ENCODE results near the gene N4BP2.
"Not testable (repeated sequence)": the region's sequence is repeated elsewhere in the genome, so short reads cannot be mapped to it uniquely, and the experiment has no call there.

N4BP2 gene

DNA sequence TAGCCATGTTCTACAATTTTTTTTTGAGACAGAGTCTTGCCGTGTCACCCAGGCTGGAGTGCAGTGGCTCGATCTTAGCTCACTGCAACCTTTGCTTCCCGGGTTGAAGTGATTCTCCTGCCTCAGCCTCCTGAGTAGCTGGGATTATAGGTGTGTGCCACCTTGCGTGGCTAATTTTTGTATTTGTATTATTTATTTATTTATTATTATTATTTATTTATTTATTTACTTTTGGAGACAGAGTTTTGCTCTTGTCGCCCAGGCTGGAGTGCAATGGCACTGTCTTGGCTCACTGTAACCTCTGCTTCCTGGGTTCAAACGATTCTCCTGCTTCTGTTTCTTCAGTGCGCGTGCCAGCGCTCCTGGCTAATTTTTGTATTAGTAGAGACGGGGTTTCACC is 36.8 kb downstream of the N4BP2 start:
- not testable (repeated sequence) for DNase-seq

DNA sequence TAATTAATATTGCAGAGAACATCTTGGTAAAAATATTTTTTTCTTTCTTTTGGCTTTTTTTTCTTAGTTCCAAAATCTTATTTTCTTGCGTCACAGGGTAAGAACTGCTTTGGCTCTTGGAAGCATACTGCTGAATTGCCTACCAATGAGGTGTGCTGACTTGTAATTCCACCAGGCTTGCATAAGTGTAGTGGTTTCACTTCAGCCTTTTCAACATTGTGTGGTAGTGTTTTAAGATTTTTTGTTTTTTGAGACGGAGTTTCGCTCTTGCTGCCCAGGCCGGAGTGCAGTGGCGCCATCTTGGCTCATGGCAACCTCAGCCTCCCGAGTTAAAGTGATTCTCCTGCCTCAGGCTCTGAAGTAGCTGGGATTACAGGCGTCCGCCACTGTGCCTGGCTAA is 42.4 kb downstream of the N4BP2 start:
- DNase-seq, result no peak

DNA sequence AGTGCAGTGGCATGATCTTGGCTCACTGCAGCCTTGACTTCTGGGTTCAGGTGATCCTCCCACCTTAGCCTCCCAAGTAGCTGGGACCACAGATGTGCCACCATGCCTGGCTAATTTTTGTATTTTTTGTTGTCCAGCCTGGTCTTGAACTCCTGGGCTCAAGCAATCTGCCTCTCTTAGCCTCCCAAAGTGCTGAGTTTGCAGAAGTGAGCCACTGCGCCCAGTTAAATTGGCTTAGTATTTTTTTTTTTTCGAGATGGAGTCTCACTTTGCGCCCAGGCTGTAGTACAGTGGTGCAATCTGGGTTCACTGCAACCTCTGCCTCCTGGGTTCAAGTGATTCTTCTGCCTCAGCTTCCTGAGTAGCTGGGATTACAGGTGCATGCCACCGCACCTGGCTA is 50.5 kb downstream of the N4BP2 start:
- not testable (repeated sequence) for DNase-seq

DNA sequence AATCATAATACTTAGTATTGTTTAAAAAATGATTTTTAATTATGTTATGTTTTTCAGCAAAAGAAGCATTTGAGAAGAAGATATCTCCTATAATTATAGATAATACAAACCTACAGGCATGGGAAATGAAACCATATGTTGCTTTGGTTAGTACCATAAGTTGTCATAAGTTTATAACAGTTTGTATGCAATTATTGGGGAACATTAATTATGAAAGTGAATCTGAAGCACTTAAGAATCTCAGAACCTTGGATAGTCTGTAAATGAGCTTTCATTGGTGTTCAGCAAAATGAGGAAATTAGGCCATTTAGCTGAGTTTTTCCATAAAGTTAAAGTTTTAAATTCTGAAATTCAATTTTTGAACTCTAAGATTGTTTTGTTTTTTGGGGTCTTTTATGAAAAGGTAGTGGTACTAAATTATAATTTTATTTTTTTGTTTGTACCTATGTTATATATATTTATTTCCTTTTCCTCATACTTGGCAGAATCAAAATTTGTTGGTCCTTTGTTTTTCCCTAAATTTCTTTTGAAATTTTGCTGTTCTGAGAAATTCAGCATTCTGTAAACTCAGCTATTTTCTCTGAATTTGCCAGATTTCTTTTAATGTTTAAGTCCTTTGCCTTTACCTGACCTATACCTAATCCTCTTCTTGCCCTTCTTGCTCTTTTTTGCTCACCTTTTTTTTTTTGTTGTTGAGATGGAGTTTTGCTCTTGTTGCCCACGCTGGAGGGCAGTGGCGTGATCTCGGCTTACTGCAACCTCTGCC is 55.6 kb downstream of the N4BP2 start:
- no peak for DNase-seq

DNA sequence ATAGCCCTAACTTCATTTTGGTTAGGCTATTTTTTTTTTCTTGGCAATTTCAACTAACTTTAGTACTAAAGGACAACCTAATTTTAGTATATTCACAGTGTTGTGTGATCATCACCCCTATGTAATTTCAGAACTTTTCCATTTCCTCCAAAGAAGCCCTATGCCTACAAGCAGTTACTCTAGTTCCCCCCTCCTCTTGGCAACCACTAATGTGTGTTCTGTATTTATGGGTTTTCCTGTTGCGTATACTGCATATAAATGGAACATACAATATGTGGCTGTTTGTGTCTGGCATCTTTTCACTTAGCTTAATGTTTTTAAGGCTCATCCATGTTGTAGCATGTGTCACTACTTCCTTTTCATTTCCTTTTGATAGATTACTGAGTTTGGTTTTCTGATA is 57.6 kb downstream of the N4BP2 start:
- no peak for DNase-seq

DNA sequence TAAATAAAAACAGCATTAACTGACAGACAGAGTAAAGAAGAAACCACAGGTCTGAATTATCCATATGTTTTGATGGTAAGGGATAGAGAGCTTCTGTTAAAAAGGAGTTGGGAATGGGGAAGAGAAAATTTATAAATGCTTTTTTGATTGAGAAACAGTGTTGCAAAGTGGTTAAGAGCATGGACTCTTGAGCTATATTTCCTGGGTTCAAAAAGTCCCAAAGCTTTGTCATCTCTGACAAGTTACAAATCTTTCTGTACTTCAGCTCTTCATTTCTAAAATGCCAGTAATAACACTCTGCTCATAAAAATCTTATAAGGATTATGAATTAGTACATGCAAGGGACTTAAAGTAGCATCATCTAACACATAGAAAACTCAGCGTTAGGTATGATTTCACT is 62.2 kb downstream of the N4BP2 start:
- no peak for DNase-seq

DNA sequence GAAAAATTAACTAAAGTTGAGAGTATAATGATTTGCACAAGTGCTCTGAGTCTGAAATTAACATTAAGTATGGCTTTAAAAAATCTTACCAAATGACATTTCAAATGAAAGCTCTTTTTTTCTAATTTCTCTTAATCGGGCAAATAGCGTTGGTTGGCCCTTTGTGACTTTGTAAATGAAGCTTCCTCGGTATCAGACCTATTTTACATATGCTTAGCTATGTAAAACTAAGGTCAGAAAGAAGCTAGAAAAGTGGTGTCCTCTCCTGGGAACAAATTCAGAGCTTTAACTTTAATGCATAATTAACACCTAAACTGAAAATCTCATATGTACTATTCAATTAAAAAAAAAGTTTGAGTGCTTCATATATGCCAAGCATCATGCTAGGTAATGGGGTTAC is 62.7 kb downstream of the N4BP2 start:
- DNase-seq, result no peak

DNA sequence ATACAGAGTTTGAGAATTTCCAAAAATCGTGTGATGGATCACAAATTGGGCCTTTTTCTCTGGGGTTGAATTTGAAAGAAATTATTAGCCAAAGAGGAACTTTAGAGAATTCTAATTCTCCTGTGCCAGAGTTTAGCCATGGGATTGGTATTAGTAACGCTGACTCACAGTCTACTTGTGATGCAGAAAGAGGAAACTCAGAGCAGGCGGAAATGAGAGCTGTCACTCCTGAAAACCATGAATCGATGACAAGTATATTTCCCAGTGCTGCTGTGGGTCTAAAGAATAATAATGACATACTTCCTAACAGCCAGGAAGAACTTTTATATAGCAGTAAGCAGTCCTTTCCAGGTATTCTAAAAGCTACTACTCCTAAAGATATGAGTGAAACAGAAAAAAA is 64.9 kb downstream of the N4BP2 start:
- peak in 1 of 2 experiments; percentile 3 for DNase-seq

DNA sequence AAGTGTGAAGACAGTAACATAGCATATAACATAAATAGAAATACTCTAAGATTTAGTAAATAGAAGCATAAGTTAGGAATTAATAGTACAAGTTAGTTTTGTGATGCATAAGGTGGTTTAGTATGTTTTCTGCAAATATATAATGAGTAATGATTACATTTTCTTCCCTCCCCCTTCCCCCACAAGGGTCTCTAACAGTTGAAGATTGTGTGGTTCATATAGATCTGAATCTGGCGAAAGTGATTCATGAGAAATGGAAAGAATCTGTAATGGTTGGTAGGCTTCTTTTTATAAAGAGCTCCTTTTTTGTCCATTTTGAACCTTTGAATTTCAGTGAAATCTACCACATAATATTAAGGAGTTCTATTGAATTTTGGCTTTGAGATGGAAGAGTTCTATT is 66.3 kb downstream of the N4BP2 start:
- DNase-seq, result no peak

DNA sequence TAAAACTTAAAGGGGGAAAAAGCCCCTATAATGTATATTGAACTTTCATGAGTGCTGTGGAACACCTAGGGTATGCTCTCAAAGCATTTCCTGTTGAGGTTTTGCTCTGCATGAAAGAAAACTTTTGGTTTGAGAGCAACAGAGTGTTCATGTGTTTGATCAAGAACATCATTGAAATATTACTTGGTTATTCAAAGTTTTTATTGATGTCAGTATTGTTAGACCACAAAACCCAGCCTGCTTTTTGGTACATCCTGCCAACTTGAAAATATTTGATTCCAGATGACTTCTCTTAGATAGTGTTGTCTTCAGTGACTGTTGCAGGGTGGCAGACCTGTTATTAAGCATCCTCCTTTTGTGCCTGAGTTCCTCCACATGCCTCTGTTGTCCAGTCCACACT is 68.0 kb downstream of the N4BP2 start:
- no peak for DNase-seq

DNA sequence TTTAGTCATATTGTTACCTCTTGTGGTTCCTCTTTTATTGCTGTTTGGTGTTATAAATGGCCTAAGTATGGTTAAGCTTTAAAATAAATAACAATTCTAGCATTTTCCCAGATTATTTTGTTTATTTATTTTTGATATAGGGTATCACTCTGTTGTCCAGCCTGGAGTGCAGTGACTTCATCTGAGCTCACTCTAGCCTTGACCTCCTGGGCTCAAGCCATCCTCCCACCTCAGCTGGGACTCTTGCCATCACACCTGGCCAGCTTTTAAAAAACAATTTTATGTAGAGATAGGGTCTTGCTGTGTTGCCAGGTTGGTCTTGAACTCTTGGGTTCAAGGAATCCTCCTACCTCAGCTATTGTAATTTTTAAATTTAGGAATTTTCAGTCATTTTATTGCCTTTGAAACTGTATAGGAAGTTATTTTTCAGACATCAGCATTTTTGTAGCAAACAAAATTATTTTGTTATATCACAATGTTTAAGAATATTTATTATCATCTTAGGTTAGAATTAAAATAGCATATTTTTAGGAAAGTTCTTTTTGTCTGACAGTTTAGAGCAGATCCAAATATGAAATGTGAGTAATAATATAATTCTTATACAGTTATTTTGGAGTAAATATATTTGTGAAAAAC is 73.9 kb downstream of the N4BP2 start:
- no peak for DNase-seq

DNA sequence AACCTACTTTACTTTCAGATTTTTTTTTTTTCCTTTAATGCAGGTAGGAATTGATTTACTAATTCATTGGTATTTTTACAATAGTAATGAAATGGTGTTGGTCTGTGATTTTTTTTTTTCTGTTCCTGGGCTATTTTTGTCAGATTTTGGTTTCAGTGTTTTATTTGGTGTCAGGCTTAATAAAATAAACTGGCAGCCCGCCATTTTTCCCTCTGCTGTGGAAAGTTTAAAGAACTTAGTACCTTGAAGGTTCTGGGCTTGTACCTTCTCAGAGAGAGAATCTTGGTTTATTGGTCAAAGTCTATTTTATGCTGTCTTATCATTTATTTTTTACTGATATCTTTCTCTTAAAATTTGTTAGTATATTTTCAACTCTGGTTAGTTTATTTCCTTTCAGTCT is 76.2 kb downstream of the N4BP2 start:
- DNase-seq, result no peak

DNA sequence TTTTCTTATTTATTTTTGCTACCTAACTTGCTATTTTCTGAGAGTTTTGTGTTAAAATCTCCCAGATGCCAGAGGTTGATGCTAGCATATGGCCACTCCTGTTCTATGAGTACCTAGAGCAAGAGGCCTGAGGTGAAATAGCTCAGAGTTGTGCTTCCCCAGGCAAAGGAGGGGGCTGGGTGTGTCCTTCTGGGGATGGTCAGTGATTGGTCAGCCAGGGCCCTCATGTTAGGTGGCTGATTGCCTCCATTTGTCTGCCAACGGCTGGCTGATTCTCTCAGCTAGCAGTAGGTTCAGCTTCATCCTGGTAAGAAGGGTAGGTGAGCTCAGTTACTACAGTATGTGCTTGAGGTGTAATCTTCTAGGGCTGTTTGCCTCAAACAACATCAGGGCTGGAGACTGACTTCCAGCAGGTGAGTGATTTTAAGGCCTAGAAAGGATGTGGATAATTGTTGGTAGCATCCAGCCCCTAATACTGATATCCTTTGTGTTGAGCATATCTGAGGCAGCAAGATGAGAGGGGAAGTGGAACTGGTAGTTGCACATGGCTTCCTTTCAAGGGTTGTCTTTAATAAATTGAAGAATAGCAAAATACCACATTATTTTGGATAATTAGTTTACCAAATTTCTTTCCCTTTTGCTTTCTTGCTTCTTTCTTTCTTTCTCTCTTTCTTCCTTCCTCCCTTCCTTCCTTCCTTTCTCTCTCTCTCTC is 77.7 kb downstream of the N4BP2 start:
- no peak for DNase-seq

DNA sequence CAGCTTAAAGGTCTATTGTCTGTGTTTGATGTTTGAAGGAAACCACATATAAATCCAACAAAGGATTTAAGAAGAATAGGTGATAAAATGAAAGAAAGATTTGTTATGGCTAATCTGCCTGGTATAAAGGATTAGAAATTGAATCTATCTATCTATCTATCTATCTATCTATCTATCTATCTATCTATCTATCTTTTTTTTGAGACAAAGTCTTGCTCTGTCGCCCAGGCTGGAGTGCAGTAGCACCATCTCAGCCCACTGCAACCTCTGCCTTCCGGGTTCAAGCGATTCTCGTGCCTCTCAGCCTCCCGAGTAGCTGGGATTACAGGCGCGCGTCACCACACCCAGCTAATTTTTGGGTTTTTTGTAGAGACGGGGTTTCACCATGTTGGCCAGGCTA is 79.6 kb downstream of the N4BP2 start:
- DNase-seq, result not testable (repeated sequence)

DNA sequence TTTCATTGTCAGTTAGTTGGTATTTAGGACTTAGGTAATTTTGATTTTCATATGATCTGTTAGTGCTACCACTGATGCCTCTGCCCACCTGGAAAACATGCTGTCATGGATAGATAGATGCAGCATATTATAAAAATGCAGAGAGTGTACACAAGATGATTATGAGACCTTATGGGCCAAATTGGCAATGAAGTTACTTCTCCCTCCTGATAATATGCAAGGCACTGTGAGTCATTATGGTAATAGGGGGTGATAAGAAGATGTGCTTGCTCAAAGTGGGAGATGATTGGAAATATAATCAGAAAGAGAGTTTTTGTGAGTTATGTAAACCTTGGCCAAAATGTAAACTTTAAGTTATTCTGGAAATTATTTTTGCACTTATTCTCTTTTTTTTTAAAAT is 83.5 kb downstream of the N4BP2 start:
- DNase-seq, result no peak

DNA sequence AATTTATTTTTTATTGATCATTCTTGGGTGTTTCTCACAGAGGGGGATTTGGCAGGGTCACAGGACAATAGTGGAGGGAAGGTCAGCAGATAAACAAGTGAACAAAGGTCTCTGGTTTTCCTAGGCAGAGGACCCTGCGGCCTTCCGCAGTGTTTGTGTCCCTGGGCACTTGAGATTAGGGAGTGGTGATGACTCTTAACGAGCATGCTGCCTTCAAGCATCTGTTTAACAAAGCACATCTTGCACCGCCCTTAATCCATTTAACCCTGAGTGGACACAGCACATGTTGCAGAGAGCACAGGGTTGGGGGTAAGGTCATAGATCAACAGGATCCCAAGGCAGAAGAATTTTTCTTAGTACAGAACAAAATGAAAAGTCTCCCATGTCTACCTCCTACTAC is 83.9 kb downstream of the N4BP2 start:
- not testable (repeated sequence) for DNase-seq

DNA sequence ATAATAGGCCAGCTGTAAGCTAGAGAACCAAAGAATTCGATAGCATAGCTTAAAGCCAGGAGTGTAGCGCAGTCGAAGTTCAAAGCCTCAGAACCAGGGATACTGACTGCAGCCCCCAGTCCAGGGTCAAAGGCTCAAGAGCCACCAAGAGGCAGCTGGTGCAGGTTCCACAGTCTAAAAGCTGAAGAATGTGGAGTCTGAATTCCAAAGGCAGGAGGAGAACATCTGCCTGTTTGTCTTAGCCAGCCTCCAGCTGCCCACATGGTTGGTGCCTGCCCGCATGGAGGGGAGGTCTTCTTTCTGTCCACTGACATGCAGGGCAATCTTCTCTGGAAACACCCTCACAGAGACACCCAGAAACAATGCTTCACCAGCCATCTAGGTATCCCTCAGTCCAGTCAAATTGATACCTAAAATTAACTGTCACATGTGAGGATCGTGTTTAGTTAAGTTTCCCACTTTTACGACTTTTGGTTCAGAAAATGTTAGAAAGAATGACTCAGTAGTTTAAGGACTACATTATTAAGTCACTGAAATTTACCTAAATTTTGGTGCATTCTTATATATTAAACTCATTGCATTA is 87.4 kb downstream of the N4BP2 start:
- no peak for DNase-seq

DNA sequence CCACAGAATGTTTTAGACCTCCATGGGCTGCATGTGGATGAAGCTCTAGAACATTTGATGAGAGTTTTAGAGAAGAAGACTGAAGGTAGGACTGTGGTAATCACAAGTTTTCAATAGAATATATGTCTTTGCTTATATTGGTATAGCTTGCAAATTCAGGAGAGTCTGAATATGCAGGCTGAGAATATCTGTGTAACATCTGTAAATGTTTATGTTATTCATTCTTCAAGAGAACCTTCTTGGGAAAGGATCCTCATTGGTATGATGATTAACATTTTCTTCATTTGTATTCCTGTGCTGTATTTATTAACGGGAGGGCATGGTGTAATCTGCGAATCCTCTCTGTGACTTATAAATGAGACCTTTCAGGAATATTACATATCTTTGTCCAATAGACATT is 88.1 kb downstream of the N4BP2 start:
- no peak for DNase-seq

DNA sequence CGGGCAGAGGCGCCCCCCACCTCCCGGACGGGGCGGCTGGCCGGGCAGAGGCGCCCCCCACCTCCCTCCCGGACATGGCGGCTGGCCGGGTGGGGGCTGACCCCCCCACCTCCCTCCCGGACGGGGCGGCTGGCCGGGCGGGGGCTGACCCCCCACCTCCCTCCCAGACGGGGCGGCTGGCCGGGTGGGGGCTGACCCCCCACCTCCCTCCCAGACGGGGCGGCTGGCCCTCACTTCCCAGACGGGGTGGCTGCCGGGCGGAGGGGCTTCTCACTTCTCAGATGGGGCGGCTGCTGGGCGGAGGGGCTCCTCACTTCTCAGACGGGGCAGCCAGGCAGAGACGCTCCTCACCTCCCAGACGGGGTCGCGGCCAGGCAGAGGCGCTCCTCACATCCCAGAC is 90.8 kb downstream of the N4BP2 start:
- DNase-seq, result not testable (repeated sequence)

DNA sequence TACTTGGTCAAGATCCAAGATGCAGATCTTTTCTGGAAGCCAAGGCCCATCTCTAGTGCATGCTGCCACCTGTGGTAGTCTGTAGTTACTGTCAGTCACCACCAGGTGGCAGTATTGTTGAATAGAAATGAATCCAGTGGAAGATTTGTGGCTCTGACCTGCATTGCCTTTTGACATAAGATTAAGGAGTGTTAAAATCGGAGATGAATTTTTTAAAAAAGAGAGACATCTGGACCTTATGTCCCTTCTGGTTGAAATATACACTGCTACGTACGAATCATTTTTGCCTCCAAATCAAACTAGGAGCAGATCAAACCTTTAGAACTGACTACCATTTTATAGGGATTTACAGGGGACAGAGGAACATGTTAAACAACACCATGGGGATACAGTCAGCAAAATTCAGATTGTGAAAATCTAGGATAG is 93.3 kb downstream of the N4BP2 start:
- DNase-seq, result peak; percentile 62

DNA sequence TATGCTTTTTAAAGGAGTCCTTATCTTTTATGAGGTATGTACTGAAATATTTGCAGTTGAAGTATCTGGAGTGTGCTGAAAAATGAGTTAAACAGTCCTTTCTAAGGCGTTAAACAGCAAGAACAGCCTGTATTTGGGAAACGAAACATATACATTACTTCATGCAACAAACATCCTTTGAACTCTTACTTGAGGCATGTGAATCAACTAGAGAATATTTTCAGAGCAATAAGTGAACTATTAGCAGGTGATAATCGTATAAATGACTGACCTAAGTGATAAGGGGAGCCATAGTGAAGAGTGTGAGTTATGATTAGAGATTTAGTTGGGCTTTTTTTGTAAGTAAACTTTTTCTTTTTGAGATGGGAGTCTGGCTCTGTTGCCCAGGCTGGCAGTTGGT is 94.3 kb downstream of the N4BP2 start:
- no peak for DNase-seq

DNA sequence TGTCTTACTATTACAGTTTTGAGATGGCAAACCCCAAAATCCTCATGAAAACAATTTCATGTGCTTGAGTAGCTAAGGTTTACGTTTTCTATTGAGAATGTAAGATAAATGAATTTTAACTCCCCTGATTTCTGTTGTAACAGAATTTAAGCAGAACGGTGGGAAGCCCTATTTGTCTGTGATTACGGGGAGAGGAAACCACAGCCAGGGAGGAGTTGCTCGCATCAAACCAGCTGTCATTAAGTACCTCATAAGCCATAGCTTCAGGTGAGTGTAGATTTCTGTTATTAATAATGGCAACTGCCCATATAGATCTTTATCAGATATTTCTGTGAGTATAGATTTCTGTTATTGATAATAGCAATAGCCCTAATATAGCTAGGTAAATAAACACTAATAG is 96.0 kb downstream of the N4BP2 start:
- peak; percentile 11 to 15 for DNase-seq

DNA sequence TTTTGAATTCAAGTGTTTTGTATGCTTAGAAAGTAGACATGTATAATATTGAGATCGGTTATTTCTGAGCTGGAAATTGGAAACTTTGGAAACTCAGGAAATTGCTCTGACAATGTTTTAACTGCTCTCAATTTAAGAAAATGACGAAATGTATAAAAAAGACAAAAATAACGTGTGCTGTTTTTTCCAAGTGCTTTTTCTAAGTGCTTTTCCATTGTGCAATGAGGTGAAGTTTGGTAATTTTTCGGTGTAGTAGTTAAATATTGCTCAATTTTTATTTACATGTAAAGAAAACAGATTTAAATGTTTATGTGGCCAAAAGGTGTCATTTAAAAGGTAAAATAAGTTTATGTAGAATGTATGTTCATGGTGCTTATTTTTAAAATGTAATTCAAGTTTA is 100.8 kb downstream of the N4BP2 start:
- DNase-seq, result no peak

DNA sequence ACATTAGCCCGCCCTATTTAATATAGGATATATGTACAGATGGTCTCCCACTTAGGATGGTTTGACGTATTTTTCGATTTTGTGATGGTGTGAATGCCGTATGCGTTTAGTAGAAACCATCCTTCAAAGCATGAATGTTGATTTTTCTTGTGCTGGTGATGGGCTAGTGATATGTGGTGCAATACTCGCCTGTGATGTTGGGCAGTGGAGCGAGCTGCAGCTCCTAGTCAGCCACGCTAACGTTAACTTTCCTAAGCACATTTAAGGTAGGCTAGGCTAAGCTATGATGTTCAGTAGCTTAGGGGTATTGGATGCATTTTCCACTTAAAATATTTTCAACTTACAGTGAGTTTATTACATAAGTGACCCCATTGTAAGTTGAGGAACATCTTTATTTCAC is 103.6 kb downstream of the N4BP2 start:
- DNase-seq, result no peak
